Natural killer cell (primary cell): ENCODE data around the gene ADAMTSL1. TPM values are rescaled to one million over a fixed set of nuclear protein-coding genes. Genes with fewer than 3 reads are reported as not detected.

ENCODE experiments used
- ATAC-seq, 3 donors: fragments of 150-1000 bp in 2 of 3; fragments of 200-7000 bp in 1 of 3; cut with Tn5 transposase; 1 replicate in 1 of 3; 2 replicates in 2 of 3; pipeline ENCODE4 v1.10.0; 2021; ENCODE audit warnings: mild to moderate bottlenecking in 2 of 3, moderate library complexity in 2 of 3
- DNase-seq, 2 donors: peaks; one replicate each; pipeline versions ENCODE4 v3.0.0 to v3.0.0-alpha.2; 2013 to 2021; ENCODE audit warnings: mixed read lengths in 1 of 2
- H3K27ac ChIP-seq: one replicate; pipeline ENCODE4 v1.5.1; 2013; ENCODE audit warnings: mild to moderate bottlenecking, low read length
- H3K27me3 ChIP-seq: one replicate; pipeline ENCODE4 v1.6.1; 2013; ENCODE audit warnings: low read length; ENCODE audit not compliant: control insufficient read depth, insufficient read depth
- H3K36me3 ChIP-seq: one replicate; pipeline ENCODE4 v1.6.1; 2013; ENCODE audit warnings: low read length; ENCODE audit not compliant: control insufficient read depth, insufficient read depth
- H3K4me1 ChIP-seq: one replicate; pipeline ENCODE4 v1.6.1; 2013; ENCODE audit warnings: low read length; ENCODE audit not compliant: control insufficient read depth, insufficient read depth
- H3K4me3 ChIP-seq: one replicate; pipeline ENCODE4 v1.5.1; 2013; ENCODE audit warnings: low read length
- H3K9me3 ChIP-seq: one replicate; pipeline ENCODE4 v1.6.1; 2013; ENCODE audit warnings: low read length; ENCODE audit not compliant: control insufficient read depth, insufficient read depth
- H3K27ac Mint-ChIP-seq, 2 donors: one replicate each; pipeline ENCODE4 v1.8.0; 2022; ENCODE audit warnings: mild to moderate bottlenecking in 2 of 2, mixed read lengths in 2 of 2, moderate library complexity in 1 of 2
- H3K27me3 Mint-ChIP-seq, 2 donors: one replicate each; pipeline ENCODE4 v1.8.0; 2022; ENCODE audit warnings: low read depth in 2 of 2, mixed read lengths in 2 of 2
- H3K36me3 Mint-ChIP-seq: one replicate; pipeline ENCODE4 v1.8.0; 2022; ENCODE audit warnings: mixed read lengths
- H3K4me1 Mint-ChIP-seq, 2 donors: one replicate each; pipeline ENCODE4 v1.8.0; 2022; ENCODE audit warnings: mixed read lengths in 2 of 2
- H3K4me3 Mint-ChIP-seq: one replicate; pipeline ENCODE4 v1.8.0; 2022; ENCODE audit warnings: mild to moderate bottlenecking, moderate library complexity, mixed read lengths
- H3K9me3 Mint-ChIP-seq, 2 donors: one replicate each; pipeline ENCODE4 v1.8.0; 2022; ENCODE audit warnings: mixed read lengths in 2 of 2
- WGBS: methylation state at CpG from one replicate; pipeline ENCODE4 v1.1.7; 2013; ENCODE audit warnings: missing lambda C conversion rate; ENCODE audit not compliant: insufficient coverage; 5-methylcytosine and 5-hydroxymethylcytosine counted together
- intact Hi-C: fragments of 100-400 bp; cut with micrococcal nuclease; formaldehyde crosslinking; loops from one replicate; pipeline ENCODE4 v1.14.2; 2022
- total RNA-seq, 4 donors: library from RNA; stranded (reverse); fragments of 120-200 nt in 1 of 4; gene quantifications; one replicate each; pipeline versions ENCODE4 v1.2.3 to v1.2.4, GENCODE V29; 2013 to 2022
- TF ChIP-seq, protein P1 (sequence below): fragments of 200-600 bp; IDR thresholded peaks from one replicate; pipeline ENCODE4 v1.8.0; 2022; ENCODE audit warnings: antibody characterized with exemption

ADAMTSL1 gene
- total RNA-seq, 3 donors from 2014 or later (not counting 1 experiment from before 2014, with no cell fraction given), result not detected

DNA sequence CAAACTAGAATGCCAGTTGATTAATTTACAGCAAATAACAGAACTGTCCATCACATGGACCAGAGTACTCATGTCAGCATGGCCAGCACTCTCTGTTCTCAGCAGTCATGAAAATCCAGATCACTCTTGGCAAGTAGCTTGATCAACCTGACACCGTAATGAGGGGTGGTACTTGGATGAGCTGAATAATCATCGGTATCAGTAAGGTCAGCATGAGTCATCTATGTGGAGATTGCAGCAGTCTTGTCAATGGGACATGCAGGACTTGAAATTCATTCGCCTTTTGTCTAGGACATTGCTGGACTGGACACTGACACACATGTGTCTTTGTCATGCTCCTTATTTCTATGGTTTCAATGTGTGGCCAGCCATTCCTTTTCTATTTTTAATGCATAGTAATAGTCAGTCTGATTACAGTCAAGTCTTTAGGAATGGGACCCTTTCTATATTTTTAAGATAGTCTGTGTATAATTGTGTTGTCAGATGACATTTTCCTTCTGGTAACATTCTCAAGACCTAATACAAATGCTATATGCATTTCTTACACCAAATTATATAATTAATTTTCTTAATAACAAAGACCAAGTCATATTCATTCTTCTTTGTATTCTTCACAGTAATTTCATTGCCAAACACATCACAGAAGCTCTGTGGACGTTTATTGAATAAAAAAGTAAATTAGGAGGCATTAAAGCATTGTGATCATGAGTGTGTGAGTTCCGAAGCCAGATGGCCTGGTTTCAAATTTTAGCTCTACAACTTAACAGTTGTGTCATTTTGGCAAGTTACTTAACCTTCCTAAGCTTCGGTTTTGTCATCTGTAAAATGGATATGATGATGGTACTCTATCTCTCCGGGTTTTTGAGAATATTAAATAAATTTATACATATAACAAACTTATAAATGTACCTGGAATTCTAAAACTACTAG lies 57.4 kb downstream of the ADAMTSL1 start:
- no peaks in the 10 kb centered on the region for H3K27me3 ChIP-seq
- TF ChIP-seq, protein P1, sequence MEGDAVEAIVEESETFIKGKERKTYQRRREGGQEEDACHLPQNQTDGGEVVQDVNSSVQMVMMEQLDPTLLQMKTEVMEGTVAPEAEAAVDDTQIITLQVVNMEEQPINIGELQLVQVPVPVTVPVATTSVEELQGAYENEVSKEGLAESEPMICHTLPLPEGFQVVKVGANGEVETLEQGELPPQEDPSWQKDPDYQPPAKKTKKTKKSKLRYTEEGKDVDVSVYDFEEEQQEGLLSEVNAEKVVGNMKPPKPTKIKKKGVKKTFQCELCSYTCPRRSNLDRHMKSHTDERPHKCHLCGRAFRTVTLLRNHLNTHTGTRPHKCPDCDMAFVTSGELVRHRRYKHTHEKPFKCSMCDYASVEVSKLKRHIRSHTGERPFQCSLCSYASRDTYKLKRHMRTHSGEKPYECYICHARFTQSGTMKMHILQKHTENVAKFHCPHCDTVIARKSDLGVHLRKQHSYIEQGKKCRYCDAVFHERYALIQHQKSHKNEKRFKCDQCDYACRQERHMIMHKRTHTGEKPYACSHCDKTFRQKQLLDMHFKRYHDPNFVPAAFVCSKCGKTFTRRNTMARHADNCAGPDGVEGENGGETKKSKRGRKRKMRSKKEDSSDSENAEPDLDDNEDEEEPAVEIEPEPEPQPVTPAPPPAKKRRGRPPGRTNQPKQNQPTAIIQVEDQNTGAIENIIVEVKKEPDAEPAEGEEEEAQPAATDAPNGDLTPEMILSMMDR, result no peak
- no peaks in the 10 kb centered on the region for H3K27me3 Mint-ChIP-seq
- H3K9me3 Mint-ChIP-seq, result peaks cover 13% of the 10 kb centered on the region in 2 donors
- intact Hi-C loops, result no loop called here
- DNase-seq (no peak), ATAC-seq (no peak)
- H3K4me3 Mint-ChIP-seq, result no peak overlapping the region
- whole genome bisulfite sequencing, result 89% methylated on average over 3 of the region's 7 CpGs
- H3K4me1 ChIP-seq, result no peaks in the 10 kb centered on the region
- H3K4me1 Mint-ChIP-seq, result no peaks in the 10 kb centered on the region
- peaks cover 8% of the 10 kb centered on the region for H3K9me3 ChIP-seq
- no peak overlapping the region for H3K4me3 ChIP-seq
- no peaks in the 10 kb centered on the region for H3K36me3 ChIP-seq
- H3K27ac ChIP-seq, result no peak overlapping the region
- H3K36me3 Mint-ChIP-seq, result peaks cover 20% of the 10 kb centered on the region
- H3K27ac Mint-ChIP-seq, result no peak overlapping the region

DNA sequence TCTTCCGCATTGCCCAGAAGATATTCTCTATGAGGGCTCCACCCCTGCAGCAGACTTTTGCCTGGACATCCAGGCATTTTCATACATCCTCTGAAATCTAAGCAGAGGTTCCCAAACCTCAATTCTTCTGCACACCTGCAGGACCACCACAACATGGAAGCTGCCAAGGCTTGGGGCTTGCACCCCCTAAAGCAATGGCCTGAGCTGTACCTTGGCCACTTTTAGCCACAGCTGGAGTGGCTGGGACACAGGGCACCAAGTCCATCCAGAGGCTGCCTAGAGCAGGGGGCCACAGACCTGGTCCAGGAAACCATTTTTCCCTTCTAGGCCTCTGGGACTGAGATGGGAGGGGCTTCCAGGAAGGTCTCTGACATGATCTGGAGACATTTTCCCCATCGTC lies 60.7 kb downstream of the ADAMTSL1 start:
- TF ChIP-seq, protein P1, result no peak
- H3K9me3 Mint-ChIP-seq, result peaks cover 21 to 22% of the 10 kb centered on the region in 2 donors
- no peak overlapping the region for H3K27ac Mint-ChIP-seq
- Histone ChIP-seq H3K4me3 (no peak overlapping the region), H3K4me1 (no peaks in the 10 kb centered on the region), H3K9me3 (peaks cover 12% of the 10 kb centered on the region), H3K36me3 (no peaks in the 10 kb centered on the region), H3K27me3 (no peaks in the 10 kb centered on the region), H3K27ac (no peak overlapping the region)
- no peak overlapping the region for H3K4me3 Mint-ChIP-seq
- intact Hi-C loops, result no loop called here
- H3K4me1 Mint-ChIP-seq, result no peaks in the 10 kb centered on the region
- 94% methylated on average over 2 of the region's 2 CpGs for WGBS
- peaks cover 20% of the 10 kb centered on the region for H3K36me3 Mint-ChIP-seq
- ATAC-seq (no peak), DNase-seq (no peak)
- no peaks in the 10 kb centered on the region for H3K27me3 Mint-ChIP-seq

DNA sequence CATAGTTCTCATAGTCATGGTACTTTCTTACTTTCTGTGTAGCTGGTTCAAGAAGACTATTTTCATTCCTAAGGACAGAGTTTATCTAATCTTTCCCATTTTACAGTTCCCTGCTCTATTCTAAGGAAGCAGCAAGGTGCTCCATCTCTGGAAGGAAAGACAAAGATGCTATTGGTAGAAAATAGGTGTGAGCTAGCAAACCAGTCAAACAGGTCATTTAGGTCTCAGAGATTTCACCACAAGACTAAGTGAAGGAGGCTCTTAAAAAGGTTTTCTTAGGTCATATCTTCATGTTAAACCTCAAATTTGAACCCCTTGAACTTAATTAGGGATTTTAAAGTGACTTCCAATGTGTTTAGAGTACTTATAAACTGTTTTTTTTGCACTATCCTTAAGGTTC lies 62.6 kb downstream of the ADAMTSL1 start:
- H3K4me1 ChIP-seq, result no peaks in the 10 kb centered on the region
- DNase-seq (no peak), ATAC-seq (no peak)
- no peak overlapping the region for H3K4me3 ChIP-seq
- no peaks in the 10 kb centered on the region for H3K36me3 ChIP-seq
- Mint-ChIP-seq H3K27ac (no peak overlapping the region), H3K4me1 (no peaks in the 10 kb centered on the region), H3K4me3 (no peak overlapping the region), H3K27me3 (no peaks in the 10 kb centered on the region), H3K36me3 (peaks cover 20% of the 10 kb centered on the region), H3K9me3 (peaks cover 21 to 25% of the 10 kb centered on the region in 2 donors)
- TF ChIP-seq, protein P1, result no peak
- intact Hi-C loops, result no loop called here
- peaks cover 12% of the 10 kb centered on the region for H3K9me3 ChIP-seq
- no peaks in the 10 kb centered on the region for H3K27me3 ChIP-seq
- H3K27ac ChIP-seq, result no peak overlapping the region
